Activated B cell treated with CpG ODN at 0.5 μM for 24 hours (primary cell): ENCODE data around the gene XPA. TPM values are rescaled to one million over a fixed set of nuclear protein-coding genes. Genes with fewer than 3 reads are reported as not detected.
A peak's percentile ranks its signal among the peaks of the same experiment; 100 is the strongest.

ENCODE experiments used
- ATAC-seq: fragments of 200-7000 bp; cut with Tn5 transposase; one replicate; pipeline ENCODE4 v1.10.0; 2021; ENCODE audit warnings: low read depth, mild to moderate bottlenecking, moderate library complexity
- CTCF ChIA-PET: fragments of 350-600 bp; sonication (Branson Sonifier 250); formaldehyde crosslinking; loops from one replicate; lab custom pipeline; 2021; ENCODE audit warnings: antibody characterized with exemption; lab: Charles Lee
- POLR2A ChIA-PET: fragments of 350-600 bp; sonication (Branson Sonifier 250); formaldehyde crosslinking; loops from one replicate; lab custom pipeline; 2021; ENCODE audit warnings: antibody characterized with exemption; lab: Charles Lee
- DNase-seq: peaks from one replicate; pipeline ENCODE4 v3.0.0; 2022
- H3K27ac Mint-ChIP-seq: one replicate; pipeline ENCODE4 v1.8.0; 2020; ENCODE audit warnings: mixed read lengths
- H3K27me3 Mint-ChIP-seq: one replicate; pipeline ENCODE4 v1.8.0; 2021; ENCODE audit warnings: mixed read lengths
- H3K36me3 Mint-ChIP-seq: one replicate; pipeline ENCODE4 v1.8.0; 2021; ENCODE audit warnings: low read depth, mixed read lengths
- H3K4me1 Mint-ChIP-seq: one replicate; pipeline ENCODE4 v1.8.0; 2021; ENCODE audit warnings: mixed read lengths
- H3K4me3 Mint-ChIP-seq: one replicate; pipeline ENCODE4 v1.8.0; 2020; ENCODE audit warnings: mild to moderate bottlenecking, mixed read lengths
- H3K9me3 Mint-ChIP-seq: one replicate; pipeline ENCODE4 v1.8.0; 2020; ENCODE audit warnings: mixed read lengths
- CTCF ChIP-seq: fragments of 200-600 bp; IDR thresholded peaks from one replicate; pipeline ENCODE4 v1.8.0; 2022; ENCODE audit warnings: antibody characterized with exemption, mild to moderate bottlenecking
- intact Hi-C: fragments of 100-400 bp; cut with micrococcal nuclease; formaldehyde crosslinking; loops from one replicate; pipeline ENCODE4 v1.15.1; 2024
- total RNA-seq: library from RNA; stranded (reverse); gene quantifications from 2 replicates; pipeline ENCODE4 v1.2.3, GENCODE V29; 2022

Gene XPA
- total RNA-seq, 1 donor from 2014 or later = 18.1 TPM

- Mint-ChIP-seq H3K4me3 (peak overlapping the region; percentile 90), H3K4me1 (peaks cover 60% of the 10 kb centered on the region), H3K27me3 (peaks cover 2% of the 10 kb centered on the region), H3K36me3 (peaks cover 24% of the 10 kb centered on the region), H3K9me3 (no peaks in the 10 kb centered on the region), H3K27ac (peak overlapping the region; percentile 94)
- CTCF ChIA-PET = interaction anchor here (1.2 to 1.6 kb wide), 2 partner anchors 8 to 217 kb away, joined by 3 to 4 read pairs; no protein-coding TSS in a partner anchor
- no peak for ATAC-seq
- intact Hi-C loops = loop anchor here (5.0 to 10.0 kb wide), 4 partner anchors 156 to 1099 kb away; partner anchors contain the start of genes ANKS6, FOXE1, NANS and ZNF510
- no peak for TF ChIP-seq CTCF
- DNase-seq = no peak
- POLR2A ChIA-PET = interaction anchor here (0.6 to 3.8 kb wide), 10 partner anchors 9 to 561 kb away, joined by 3 to 31 read pairs (median 4); partner anchors contain the start of genes ANP32B, NCBP1, TBC1D2 and TRMO
These were observed 941 bp downstream of the XPA start for GRCh38 chr9:97695995-97696802.

GRCh38 chr9:97695390-97695789 lies 1.8 kb downstream of the XPA start:
- Mint-ChIP-seq H3K4me1 (peaks cover 60% of the 10 kb centered on the region), H3K4me3 (no peak overlapping the region)
- ATAC-seq = no peak

GRCh38 chr9:97694769-97695168 lies 2.4 kb downstream of the XPA start:
- intact Hi-C loops = loop anchor here (5.0 to 10.0 kb wide), 4 partner anchors 158 to 1100 kb away; partner anchors contain the start of genes ANKS6, FOXE1, NANS and ZNF510
- ChIA-PET CTCF (no interaction called here), POLR2A (no interaction called here)
- ATAC-seq (no peak), DNase-seq (no peak)
- TF ChIP-seq CTCF = no peak
- H3K4me3 Mint-ChIP-seq = no peak overlapping the region
- peaks cover 58% of the 10 kb centered on the region for H3K4me1 Mint-ChIP-seq
- H3K9me3 Mint-ChIP-seq = no peaks in the 10 kb centered on the region
- peaks cover 37% of the 10 kb centered on the region for H3K36me3 Mint-ChIP-seq
- no peak overlapping the region for H3K27ac Mint-ChIP-seq
- no peaks in the 10 kb centered on the region for H3K27me3 Mint-ChIP-seq

More at GRCh38 chr9:97695390-97695789, 1.8 kb downstream of the XPA start:
- H3K9me3 Mint-ChIP-seq = no peaks in the 10 kb centered on the region
- ChIA-PET CTCF (no interaction called here), POLR2A (interaction anchor here (2.5 kb wide), 1 partner anchor 62 kb away, joined by 31 read pairs; the partner anchor contains the start of genes NCBP1 and TSTD2)
- H3K36me3 Mint-ChIP-seq = peaks cover 31% of the 10 kb centered on the region
- no peak for TF ChIP-seq CTCF
- no peak for DNase-seq
- intact Hi-C loops = loop anchor here (5.0 to 10.0 kb wide), 4 partner anchors 157 to 1099 kb away; partner anchors contain the start of genes ANKS6, FOXE1, NANS and ZNF510
- H3K27ac Mint-ChIP-seq = no peak overlapping the region
- H3K27me3 Mint-ChIP-seq = no peaks in the 10 kb centered on the region

- Mint-ChIP-seq H3K4me1 (peaks cover 14% of the 10 kb centered on the region), H3K27ac (no peak overlapping the region), H3K27me3 (no peaks in the 10 kb centered on the region), H3K9me3 (no peaks in the 10 kb centered on the region), H3K4me3 (no peak overlapping the region), H3K36me3 (peaks cover 69% of the 10 kb centered on the region)
- ChIA-PET POLR2A (no interaction called here), CTCF (no interaction called here)
- TF ChIP-seq CTCF = no peak
- DNase-seq (no peak), ATAC-seq (no peak)
- intact Hi-C loops = loop anchor here (10.0 kb wide), 2 partner anchors 915 to 1105 kb away; partner anchors contain the start of genes ANKS6 and ZNF510
These were observed 7.5 kb downstream of the XPA start for GRCh38 chr9:97689401-97690180.
